ENCODE measurements around the gene IRF2. TPM values are rescaled to one million over a fixed set of nuclear protein-coding genes. Genes with fewer than 3 reads are reported as not detected.

IRF2 gene
- polyA plus RNA-seq, 1 donor (not counting 4 experiments of a cell fraction or from before 2014, with no cell fraction given), result 23.8 TPM

DNA sequence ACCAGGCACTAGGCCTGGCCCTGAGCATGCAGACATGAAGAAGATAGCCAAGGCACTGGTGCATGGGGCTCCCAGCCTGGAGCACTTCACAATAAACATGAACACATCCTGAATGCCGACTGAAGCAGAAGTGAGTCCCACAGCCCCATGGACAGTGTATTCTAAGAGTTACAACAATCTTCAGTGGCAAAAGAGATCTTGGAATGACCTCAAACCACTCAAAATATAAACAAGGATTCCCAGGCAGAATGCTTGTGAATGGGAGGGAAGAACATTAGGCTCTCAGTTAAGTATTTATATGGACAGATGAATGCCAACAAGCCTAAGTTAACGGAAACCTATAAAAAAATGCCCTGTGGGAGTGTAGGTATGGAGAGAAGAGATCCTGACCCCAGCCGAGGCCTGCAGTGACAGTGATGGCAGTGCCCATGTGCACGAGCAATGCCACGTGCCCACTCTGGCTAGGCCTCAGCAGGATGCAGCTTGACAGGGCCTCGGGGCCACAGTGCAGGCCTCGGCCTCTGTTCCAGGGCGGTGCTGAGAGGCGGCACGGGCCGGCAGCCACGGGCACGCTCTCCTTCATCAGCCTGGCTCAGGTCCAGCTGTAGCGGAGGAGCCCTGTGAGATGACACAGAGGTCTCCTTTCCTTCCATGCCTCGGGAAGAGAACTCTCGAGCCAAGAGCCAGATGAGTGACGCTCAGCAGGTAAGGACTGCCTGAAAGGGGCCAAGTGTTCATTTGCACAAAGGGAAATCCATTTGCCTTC, 49.2 kb downstream of the IRF2 start:
- Histone ChIP-seq H3K4me3 (ENCODE audit: control insufficient read depth in 2 of 3, extremely low read depth in 1 of 3, insufficient read depth in 2 of 3, low read depth in 1 of 3, low read length in 3 of 3) (no peak overlapping the region), H3K79me2 (ENCODE audit: control insufficient read depth, insufficient read depth, low read length) (peaks cover 18% of the 10 kb centered on the region), H3K4me2 (ENCODE audit: control insufficient read depth, extremely low read depth, insufficient read depth, low read depth, low read length) (peak overlapping the region; percentile 10), H3K9me1 (ENCODE audit: control insufficient read depth, extremely low read depth, insufficient read depth, low read length) (no peaks in the 10 kb centered on the region), H3K9ac (ENCODE audit: control insufficient read depth, extremely low read depth, insufficient read depth, low read length) (no peak overlapping the region), H3K27ac (ENCODE audit: control insufficient read depth, insufficient read depth, low read length) (no peak overlapping the region), H3K36me3 (ENCODE audit: control insufficient read depth in 2 of 2, extremely low read depth in 1 of 2, insufficient read depth in 2 of 2, low read length in 2 of 2) (peaks cover 4 to 9% of the 10 kb centered on the region in 2 experiments), H3K9me3 (ENCODE audit: control insufficient read depth, low read depth, low read length) (peaks cover 4% of the 10 kb centered on the region), H3K4me1 (ENCODE audit: control insufficient read depth, extremely low read depth, insufficient read depth, low read length) (peaks cover 11% of the 10 kb centered on the region), H2AFZ (ENCODE audit: control insufficient read depth, low read length) (peak overlapping the region; percentile 42), H3K27me3 (ENCODE audit: control insufficient read depth, extremely low read depth, insufficient read depth, low read length) (no peaks in the 10 kb centered on the region), H4K20me1 (ENCODE audit: control insufficient read depth, extremely low read depth, insufficient read depth, low read length) (no peaks in the 10 kb centered on the region)
- dilution Hi-C loops (cut with MboI; ENCODE audit: extremely low pct_ligation_motif_present, low sequenced_read_pairs), result no loop called here
- DNase-seq (ENCODE audit: low read depth, low spot score) (no peak), FAIRE-seq (peak; percentile 76)
- no peak for TF ChIP-seq EZH2 (IDR thresholded peaks at IDR 0.05; ENCODE audit: low read length)

GRCh38 chr4:184424279-184424678, 50.1 kb downstream of the IRF2 start:
- no peaks in the 10 kb centered on the region for H3K9me1 ChIP-seq (ENCODE audit: control insufficient read depth, extremely low read depth, insufficient read depth, low read length)
- no peak overlapping the region for H3K4me3 ChIP-seq (ENCODE audit: control insufficient read depth in 2 of 3, extremely low read depth in 1 of 3, insufficient read depth in 2 of 3, low read depth in 1 of 3, low read length in 3 of 3)
- no peak for DNase-seq (ENCODE audit: low read depth, low spot score)
- peaks cover 18% of the 10 kb centered on the region for H3K79me2 ChIP-seq (ENCODE audit: control insufficient read depth, insufficient read depth, low read length)
- H4K20me1 ChIP-seq (ENCODE audit: control insufficient read depth, extremely low read depth, insufficient read depth, low read length), result no peaks in the 10 kb centered on the region
- no peaks in the 10 kb centered on the region for H3K27me3 ChIP-seq (ENCODE audit: control insufficient read depth, extremely low read depth, insufficient read depth, low read length)
- H3K9me3 ChIP-seq (ENCODE audit: control insufficient read depth, low read depth, low read length), result peaks cover 4% of the 10 kb centered on the region
- no peak overlapping the region for H3K9ac ChIP-seq (ENCODE audit: control insufficient read depth, extremely low read depth, insufficient read depth, low read length)
- no peak for TF ChIP-seq EZH2 (IDR thresholded peaks at IDR 0.05; ENCODE audit: low read length)
- TF ChIP-seq, protein P1, sequence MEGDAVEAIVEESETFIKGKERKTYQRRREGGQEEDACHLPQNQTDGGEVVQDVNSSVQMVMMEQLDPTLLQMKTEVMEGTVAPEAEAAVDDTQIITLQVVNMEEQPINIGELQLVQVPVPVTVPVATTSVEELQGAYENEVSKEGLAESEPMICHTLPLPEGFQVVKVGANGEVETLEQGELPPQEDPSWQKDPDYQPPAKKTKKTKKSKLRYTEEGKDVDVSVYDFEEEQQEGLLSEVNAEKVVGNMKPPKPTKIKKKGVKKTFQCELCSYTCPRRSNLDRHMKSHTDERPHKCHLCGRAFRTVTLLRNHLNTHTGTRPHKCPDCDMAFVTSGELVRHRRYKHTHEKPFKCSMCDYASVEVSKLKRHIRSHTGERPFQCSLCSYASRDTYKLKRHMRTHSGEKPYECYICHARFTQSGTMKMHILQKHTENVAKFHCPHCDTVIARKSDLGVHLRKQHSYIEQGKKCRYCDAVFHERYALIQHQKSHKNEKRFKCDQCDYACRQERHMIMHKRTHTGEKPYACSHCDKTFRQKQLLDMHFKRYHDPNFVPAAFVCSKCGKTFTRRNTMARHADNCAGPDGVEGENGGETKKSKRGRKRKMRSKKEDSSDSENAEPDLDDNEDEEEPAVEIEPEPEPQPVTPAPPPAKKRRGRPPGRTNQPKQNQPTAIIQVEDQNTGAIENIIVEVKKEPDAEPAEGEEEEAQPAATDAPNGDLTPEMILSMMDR (optimal IDR thresholded peaks at IDR 0.05 in 1 of 3, IDR thresholded peaks at IDR 0.05 in 1 of 3, conservative IDR thresholded peaks at IDR 0.05 in 1 of 3; ENCODE audit: extremely low read depth in 1 of 3, insufficient read depth in 2 of 3, low read length in 3 of 3), result no peak
- H3K4me1 ChIP-seq (ENCODE audit: control insufficient read depth, extremely low read depth, insufficient read depth, low read length), result peaks cover 11% of the 10 kb centered on the region
- no peak overlapping the region for H2AFZ ChIP-seq (ENCODE audit: control insufficient read depth, low read length)
- peaks cover 4 to 9% of the 10 kb centered on the region in 2 experiments for H3K36me3 ChIP-seq (ENCODE audit: control insufficient read depth in 2 of 2, extremely low read depth in 1 of 2, insufficient read depth in 2 of 2, low read length in 2 of 2)
- FAIRE-seq, result no peak
- H3K4me2 ChIP-seq (ENCODE audit: control insufficient read depth, extremely low read depth, insufficient read depth, low read depth, low read length), result no peak overlapping the region
- dilution Hi-C loops (cut with MboI; ENCODE audit: extremely low pct_ligation_motif_present, low sequenced_read_pairs), result no loop called here
- no peak overlapping the region for H3K27ac ChIP-seq (ENCODE audit: control insufficient read depth, insufficient read depth, low read length)
